Adrenal gland (tissue), 12 donors: ENCODE data around the gene MTAP. TPM values are rescaled to one million over a fixed set of nuclear protein-coding genes. Genes with fewer than 3 reads are reported as not detected.

Experiments used
- DNase-seq, 7 donors: peaks; one replicate each; pipeline ENCODE4 v3.0.0-alpha.2; 2019 to 2020
- H3K27ac ChIP-seq, 5 donors: fragments of 200-600 bp; sonication (generic) in 4 of 5; 1 replicate in 3 of 5; 2 replicates in 2 of 5; pipeline versions ENCODE4 v1.5.1 to v1.8.0; 2016 to 2020; ENCODE audit warnings: mild to moderate bottlenecking in 1 of 5
- H3K27me3 ChIP-seq: fragments of 200-600 bp; 2 replicates; pipeline ENCODE4 v1.8.0; 2021
- H3K36me3 ChIP-seq, 2 donors: fragments of 200-600 bp; replicated peaks in 1 of 2; 1 replicate in 1 of 2; 2 replicates in 1 of 2; pipeline versions ENCODE4 v1.5.1 to v1.8.0; 2018 to 2022
- H3K4me1 ChIP-seq, 2 donors: fragments of 200-600 bp; replicated peaks in 1 of 2; 1 replicate in 1 of 2; 2 replicates in 1 of 2; pipeline versions ENCODE4 v1.5.1 to v1.8.0; 2018 to 2021
- H3K4me3 ChIP-seq, 4 donors: fragments of 200-600 bp; sonication (generic) in 3 of 4; one replicate each; pipeline ENCODE4 v1.5.1; 2016 to 2018
- H3K9me3 ChIP-seq, 3 donors: fragments of 200-600 bp; sonication (generic) in 1 of 3; replicated peaks in 1 of 3; 1 replicate in 2 of 3; 2 replicates in 1 of 3; pipeline versions ENCODE4 v1.5.1 to v1.8.0; 2016 to 2021
- POLR2A ChIP-seq, 2 donors: fragments of 450-650 bp; IDR thresholded peaks; one replicate each; pipeline ENCODE4 v1.6.1; 2017; ENCODE audit warnings: antibody characterized with exemption in 2 of 2, mild to moderate bottlenecking in 2 of 2, moderate library complexity in 1 of 2
- WGBS, 4 donors: extraction: QIAGEN DNeasy Blood & Tissue Kit in 2 of 4; methylation state at CpG; one replicate each; pipeline versions ENCODE4 v1.1.5 to v1.1.7; 2013 to 2017; 5-methylcytosine and 5-hydroxymethylcytosine counted together
- intact Hi-C, 2 donors: fragments of 100-400 bp; cut with DNase I; formaldehyde crosslinking; loops; one replicate each; pipeline versions ENCODE4 v1.14.1 to v1.15.0; 2022 to 2023
- polyA plus RNA-seq, 3 donors: library from polyadenylated mRNA; stranded (reverse); fragments of 200-250 nt in 2 of 3; fragments of 350-450 nt in 1 of 3; fragmentation: Illumina TruSeq in 1 of 3; extraction: RNeasy Lipid Tissue Mini Kit (QIAGEN cat#74804) in 1 of 3; gene quantifications; one replicate each; pipeline ENCODE4 v1.2.3, GENCODE V29; 2013 to 2014
- total RNA-seq, 9 donors: library from RNA; depleted of rRNA in 4 of 9; stranded (reverse); fragments of >200 nt in 4 of 9; fragments of 120-200 nt in 1 of 9; fragmentation: NEBNext Ultra II Directional in 1 of 9; extraction: Animal tissue kit (Norgen Biotek cat#: 25700) in 1 of 9; gene quantifications; one replicate each; pipeline versions ENCODE4 v1.1.0 to v1.2.4, GENCODE V29; 2013 to 2023
- TF ChIP-seq, protein P1 (sequence below), 6 experiments: fragments of 450-650 bp in 4 of 6; fragments of 200-600 bp in 2 of 6; sonication (generic) in 1 of 6; IDR thresholded peaks; 1 replicate in 5 of 6; 2 replicates in 1 of 6; pipeline versions ENCODE4 v1.5.1 to v1.8.0; 2016 to 2021; ENCODE audit warnings: antibody characterized with exemption in 6 of 6, mild to moderate bottlenecking in 2 of 6, moderate library complexity in 1 of 6
- donor health status: healthy with polysubstance abuse.
- donor health status: Bipolar disorder and iron deficiency.
- donor health status: DM: yes; HTN: yes; CAD: no.
- donor health status: DM: no; HTN: no; CAD: no.
- donor health status: DM: no; HTN: no; CAD: no.
- donor health status: DM: yes; HTN: yes; CAD: no.

Gene MTAP
- total and polyA plus RNA-seq, 12 donors, result 6.4 to 38.2 (median 21.9) TPM

DNA sequence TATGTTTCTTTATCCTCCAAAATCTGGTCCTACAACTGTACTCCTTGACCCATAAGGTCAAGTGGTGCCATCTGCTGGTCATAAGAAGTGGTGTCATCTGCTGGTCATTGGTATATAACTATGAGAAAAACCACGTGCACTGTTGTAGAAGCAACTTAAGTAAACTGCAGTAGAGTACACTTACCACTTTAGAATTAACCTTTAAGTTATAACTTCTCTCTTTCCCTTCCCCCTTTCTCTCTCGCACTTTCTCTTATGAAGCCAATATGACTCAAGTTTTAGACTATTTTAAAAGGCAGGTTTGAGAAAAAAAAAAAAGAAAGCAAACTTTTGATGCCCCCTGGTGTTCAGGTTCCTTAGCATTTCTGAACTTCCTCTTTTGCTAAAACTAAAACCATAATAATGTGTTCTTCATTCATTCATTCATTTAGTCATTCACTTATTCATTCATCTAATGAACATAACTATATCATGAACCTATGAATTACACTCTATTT, 12.8 kb upstream of the MTAP start:
- Histone ChIP-seq H3K4me1 (no peaks in the 10 kb centered on the region), H3K27ac (no peak overlapping the region), H3K27me3 (peaks cover 7% of the 10 kb centered on the region), H3K36me3 (no peaks in the 10 kb centered on the region), H3K9me3 (no peaks in the 10 kb centered on the region), H3K4me3 (no peak overlapping the region)
- TF ChIP-seq, protein P1, sequence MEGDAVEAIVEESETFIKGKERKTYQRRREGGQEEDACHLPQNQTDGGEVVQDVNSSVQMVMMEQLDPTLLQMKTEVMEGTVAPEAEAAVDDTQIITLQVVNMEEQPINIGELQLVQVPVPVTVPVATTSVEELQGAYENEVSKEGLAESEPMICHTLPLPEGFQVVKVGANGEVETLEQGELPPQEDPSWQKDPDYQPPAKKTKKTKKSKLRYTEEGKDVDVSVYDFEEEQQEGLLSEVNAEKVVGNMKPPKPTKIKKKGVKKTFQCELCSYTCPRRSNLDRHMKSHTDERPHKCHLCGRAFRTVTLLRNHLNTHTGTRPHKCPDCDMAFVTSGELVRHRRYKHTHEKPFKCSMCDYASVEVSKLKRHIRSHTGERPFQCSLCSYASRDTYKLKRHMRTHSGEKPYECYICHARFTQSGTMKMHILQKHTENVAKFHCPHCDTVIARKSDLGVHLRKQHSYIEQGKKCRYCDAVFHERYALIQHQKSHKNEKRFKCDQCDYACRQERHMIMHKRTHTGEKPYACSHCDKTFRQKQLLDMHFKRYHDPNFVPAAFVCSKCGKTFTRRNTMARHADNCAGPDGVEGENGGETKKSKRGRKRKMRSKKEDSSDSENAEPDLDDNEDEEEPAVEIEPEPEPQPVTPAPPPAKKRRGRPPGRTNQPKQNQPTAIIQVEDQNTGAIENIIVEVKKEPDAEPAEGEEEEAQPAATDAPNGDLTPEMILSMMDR (IDR thresholded peaks at IDR 0.05), result peak; percentile 56 to 88 (median 78)
- TF ChIP-seq POLR2A (IDR thresholded peaks at IDR 0.05), result no peak
- intact Hi-C loops, result loop anchor here in 1 of 2 donors (10.0 kb wide), 2 partner anchors 75 to 465 kb away; no protein-coding TSS in a partner anchor
- DNase-seq, result peak; percentile 41 to 81 (median 54)
- 0% methylated on average over 2 of the region's 2 CpGs for WGBS, 4 donors

DNA sequence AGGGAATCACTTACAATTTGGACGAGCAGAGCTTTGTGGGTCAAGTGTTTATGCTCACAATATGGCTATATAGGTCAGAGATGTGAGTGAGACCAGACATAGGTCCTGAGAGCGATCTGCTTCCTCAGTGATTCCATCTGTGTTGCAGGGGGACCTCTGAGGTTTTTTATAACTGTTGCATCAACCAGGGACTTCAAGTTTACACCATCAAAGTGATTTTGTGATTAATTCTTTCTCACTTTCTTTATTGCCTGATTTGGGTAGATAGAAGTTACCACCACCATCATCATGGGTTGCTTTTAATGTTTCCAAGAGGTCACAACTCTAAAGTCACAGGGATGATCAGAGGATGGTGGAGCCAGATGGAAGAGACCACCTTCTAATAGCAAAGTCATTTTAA, 7.0 kb upstream of the MTAP start:
- 49 to 72% (median 56%) methylated on average over 2 of the region's 2 CpGs for WGBS, 4 donors
- peaks cover 14% of the 10 kb centered on the region for H3K27me3 ChIP-seq

DNA sequence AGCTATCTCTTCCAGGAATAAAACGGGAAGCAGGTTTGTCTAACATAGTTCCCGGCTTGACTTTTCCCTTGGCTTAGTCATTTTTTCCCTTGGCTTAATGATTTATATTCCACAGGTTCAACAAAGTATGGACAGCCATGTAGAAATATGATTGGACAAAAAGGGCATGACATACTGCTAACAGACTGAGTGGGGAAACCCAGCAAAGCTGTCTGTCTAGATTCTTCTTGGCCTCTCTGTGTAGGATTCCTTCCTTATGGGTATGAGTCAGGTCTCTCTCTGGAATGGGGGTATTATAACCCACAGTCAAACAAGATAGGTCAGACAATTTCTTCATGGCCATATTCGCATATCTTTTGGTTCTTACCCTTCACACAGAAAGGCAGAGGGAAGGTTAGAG, 5.7 kb upstream of the MTAP start:
- WGBS, 4 donors, result 41 to 47% (median 45%) methylated on average over 3 of the region's 3 CpGs
- no peak for DNase-seq
- Histone ChIP-seq H3K4me1 (no peaks in the 10 kb centered on the region), H3K9me3 (no peaks in the 10 kb centered on the region), H3K36me3 (no peaks in the 10 kb centered on the region), H3K27me3 (peaks cover 14% of the 10 kb centered on the region), H3K27ac (no peak overlapping the region), H3K4me3 (no peak overlapping the region)
- intact Hi-C loops, result no loop called here
- TF ChIP-seq POLR2A (IDR thresholded peaks at IDR 0.05), result no peak
- TF ChIP-seq, protein P1 (IDR thresholded peaks at IDR 0.05), result no peak

More for the DNA sequence above, 7.0 kb upstream of the MTAP start:
- no peak for DNase-seq
- Histone ChIP-seq H3K4me3 (no peak overlapping the region), H3K9me3 (no peaks in the 10 kb centered on the region), H3K36me3 (no peaks in the 10 kb centered on the region), H3K27ac (no peak overlapping the region), H3K4me1 (no peaks in the 10 kb centered on the region)
- TF ChIP-seq POLR2A (IDR thresholded peaks at IDR 0.05), result no peak
- TF ChIP-seq, protein P1 (IDR thresholded peaks at IDR 0.05), result no peak
- intact Hi-C loops, result no loop called here

- H3K27me3 ChIP-seq, result peaks cover 6% of the 10 kb centered on the region
- no peaks in the 10 kb centered on the region for H3K9me3 ChIP-seq
- no peak for TF ChIP-seq POLR2A (IDR thresholded peaks at IDR 0.05)
- TF ChIP-seq, protein P1 (IDR thresholded peaks at IDR 0.05), result no peak
- H3K27ac ChIP-seq, result no peak overlapping the region
- peaks cover 5 to 25% of the 10 kb centered on the region in 2 donors for H3K4me1 ChIP-seq
- 77 to 84% (median 82%) methylated on average over 11 of the region's 11 CpGs for WGBS, 4 donors
- no peaks in the 10 kb centered on the region for H3K36me3 ChIP-seq
- H3K4me3 ChIP-seq, result peak overlapping the region in 1 of 4 donors; percentile 83
- intact Hi-C loops, result loop anchor here in 1 of 2 donors (10.0 kb wide), 2 partner anchors 314 to 434 kb away; no protein-coding TSS in a partner anchor
- DNase-seq, result no peak
Measured at GRCh38 chr9:21800931-21801682, 1.3 kb upstream of the MTAP start.
